Measurements from ENCODE around the gene NTN1.

NTN1 gene

GRCh38 chr17:9228408-9229159, 207.3 kb downstream of the NTN1 start:
- no peaks in the 10 kb centered on the region for H3K79me2 ChIP-seq (ENCODE audit: low read length)
- H3K27me3 ChIP-seq (ENCODE audit: low read depth, low read length) = no peaks in the 10 kb centered on the region
- no peak for TF ChIP-seq EZH2phosphoT487 (IDR thresholded peaks at IDR 0.05; ENCODE audit: low read depth)
- no peak for TF ChIP-seq CTCF (IDR thresholded peaks at IDR 0.05; ENCODE audit: low read depth, low read length)
- H3K9me3 ChIP-seq (ENCODE audit: insufficient read depth, low read length) = no peaks in the 10 kb centered on the region
- H4K20me1 ChIP-seq (ENCODE audit: insufficient read depth, low read length) = no peaks in the 10 kb centered on the region
- H3K36me3 ChIP-seq (replicated peaks; ENCODE audit: low read depth, low read length) = peaks cover 5% of the 10 kb centered on the region
- no peak overlapping the region for H2AFZ ChIP-seq (ENCODE audit: low read depth, low read length)
- H3K4me1 ChIP-seq (ENCODE audit: low read length) = peaks cover 10% of the 10 kb centered on the region
- no peak overlapping the region for H3K4me3 ChIP-seq (ENCODE audit: low read length)
- H3K9ac ChIP-seq (ENCODE audit: low read length) = no peak overlapping the region
- H3K27ac ChIP-seq (ENCODE audit: low read length) = no peak overlapping the region
- H3K4me2 ChIP-seq (ENCODE audit: low read length) = no peak overlapping the region

DNA sequence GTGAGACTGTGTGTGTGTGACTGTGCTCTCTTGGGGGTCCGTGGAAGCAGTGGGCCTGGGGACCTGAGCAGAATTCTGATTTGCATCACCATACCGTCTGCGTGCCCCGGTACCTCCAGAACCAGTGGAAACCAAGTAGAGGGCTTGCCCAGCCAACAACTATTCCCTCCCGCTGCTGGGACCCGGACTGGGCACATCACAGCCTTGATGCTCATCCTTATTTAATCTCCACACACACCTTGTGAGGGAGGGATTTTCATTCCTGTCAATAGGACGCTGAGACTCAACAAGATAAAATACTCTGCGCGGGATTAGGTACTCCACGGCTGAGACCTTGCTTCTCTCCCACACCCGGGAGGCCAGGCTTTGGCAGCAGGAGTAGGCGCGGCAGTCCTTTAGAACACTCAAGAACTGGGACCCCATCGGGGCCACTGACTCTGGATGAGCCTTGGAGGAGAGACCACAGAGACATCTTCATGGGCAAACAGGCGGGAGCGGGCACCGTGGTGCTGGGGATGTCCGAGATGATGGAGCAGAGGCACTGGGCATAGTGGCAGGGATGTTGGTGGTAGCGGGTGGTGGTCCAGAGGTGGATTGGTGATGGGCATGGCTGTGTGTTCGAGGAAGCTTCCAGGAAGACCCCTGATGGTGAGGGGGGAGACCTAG, 208.0 kb downstream of the NTN1 start:
- no peak for TF ChIP-seq EZH2phosphoT487 (IDR thresholded peaks at IDR 0.05; ENCODE audit: low read depth)
- TF ChIP-seq CTCF (IDR thresholded peaks at IDR 0.05; ENCODE audit: low read depth, low read length) = no peak
- no peaks in the 10 kb centered on the region for H3K27me3 ChIP-seq (ENCODE audit: low read depth, low read length)
- peaks cover 10% of the 10 kb centered on the region for H3K4me1 ChIP-seq (ENCODE audit: low read length)
- no peak overlapping the region for H3K9ac ChIP-seq (ENCODE audit: low read length)
- peaks cover 5% of the 10 kb centered on the region for H3K36me3 ChIP-seq (replicated peaks; ENCODE audit: low read depth, low read length)
- no peaks in the 10 kb centered on the region for H3K79me2 ChIP-seq (ENCODE audit: low read length)
- no peaks in the 10 kb centered on the region for H4K20me1 ChIP-seq (ENCODE audit: insufficient read depth, low read length)
- no peak overlapping the region for H3K4me2 ChIP-seq (ENCODE audit: low read length)
- H2AFZ ChIP-seq (ENCODE audit: low read depth, low read length) = no peak overlapping the region
- no peaks in the 10 kb centered on the region for H3K9me3 ChIP-seq (ENCODE audit: insufficient read depth, low read length)
- no peak overlapping the region for H3K27ac ChIP-seq (ENCODE audit: low read length)
- H3K4me3 ChIP-seq (ENCODE audit: low read length) = no peak overlapping the region

DNA sequence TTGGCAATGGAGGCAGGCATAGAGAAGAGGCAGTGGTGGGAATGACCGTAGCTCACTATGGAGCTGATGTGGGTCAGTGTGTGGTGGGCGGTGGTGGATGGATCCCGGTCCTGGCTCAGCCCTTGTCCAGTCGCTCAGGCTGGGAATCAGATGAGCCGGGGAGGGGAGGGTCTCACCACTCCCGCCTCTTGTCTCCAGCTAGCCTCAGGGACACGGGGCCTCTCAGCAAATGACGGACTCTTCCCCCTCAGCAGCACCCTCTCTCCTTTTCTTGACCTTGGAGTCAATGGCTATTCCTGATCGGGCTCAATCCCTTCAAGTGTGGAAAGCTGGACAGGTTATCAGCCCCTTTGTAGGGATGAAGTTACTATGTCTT, 208.5 kb downstream of the NTN1 start:
- Histone ChIP-seq H3K27me3 (ENCODE audit: low read depth, low read length) (no peaks in the 10 kb centered on the region), H3K27ac (ENCODE audit: low read length) (no peak overlapping the region), H4K20me1 (ENCODE audit: insufficient read depth, low read length) (no peaks in the 10 kb centered on the region), H3K9ac (ENCODE audit: low read length) (no peak overlapping the region), H2AFZ (ENCODE audit: low read depth, low read length) (no peak overlapping the region), H3K79me2 (ENCODE audit: low read length) (no peaks in the 10 kb centered on the region), H3K9me3 (ENCODE audit: insufficient read depth, low read length) (no peaks in the 10 kb centered on the region), H3K36me3 (replicated peaks; ENCODE audit: low read depth, low read length) (peaks cover 5% of the 10 kb centered on the region), H3K4me1 (ENCODE audit: low read length) (peaks cover 10% of the 10 kb centered on the region), H3K4me2 (ENCODE audit: low read length) (no peak overlapping the region), H3K4me3 (ENCODE audit: low read length) (no peak overlapping the region)
- no peak for TF ChIP-seq CTCF (IDR thresholded peaks at IDR 0.05; ENCODE audit: low read depth, low read length)

DNA sequence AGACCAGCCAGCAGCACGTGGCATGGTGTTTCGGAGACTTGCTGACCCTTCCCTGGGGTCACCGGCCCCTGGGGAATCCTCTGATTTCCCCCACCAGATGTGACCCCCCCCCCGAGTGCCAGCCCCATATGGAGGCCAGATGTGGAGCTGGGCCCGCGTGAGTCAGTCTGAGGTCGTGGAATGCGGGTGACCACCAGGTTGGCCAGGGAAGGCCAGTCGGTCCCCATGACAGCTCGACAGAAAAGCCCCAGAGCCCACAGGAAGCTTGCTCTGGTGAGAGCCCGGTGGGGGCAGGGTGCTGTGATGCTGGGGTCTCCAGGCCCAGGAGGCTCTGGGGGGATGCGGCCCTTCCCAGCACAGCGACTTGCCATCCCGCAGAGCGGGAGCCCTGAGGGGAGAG, 209.0 kb downstream of the NTN1 start:
- Histone ChIP-seq H2AFZ (ENCODE audit: low read depth, low read length) (no peak overlapping the region), H3K27me3 (ENCODE audit: low read depth, low read length) (no peaks in the 10 kb centered on the region), H3K27ac (ENCODE audit: low read length) (no peak overlapping the region), H3K4me2 (ENCODE audit: low read length) (no peak overlapping the region), H3K4me3 (ENCODE audit: low read length) (no peak overlapping the region), H4K20me1 (ENCODE audit: insufficient read depth, low read length) (no peaks in the 10 kb centered on the region), H3K9ac (ENCODE audit: low read length) (no peak overlapping the region), H3K9me3 (ENCODE audit: insufficient read depth, low read length) (no peaks in the 10 kb centered on the region), H3K79me2 (ENCODE audit: low read length) (no peaks in the 10 kb centered on the region), H3K4me1 (ENCODE audit: low read length) (peaks cover 10% of the 10 kb centered on the region), H3K36me3 (replicated peaks; ENCODE audit: low read depth, low read length) (peaks cover 5% of the 10 kb centered on the region)
- TF ChIP-seq EZH2phosphoT487 (IDR thresholded peaks at IDR 0.05; ENCODE audit: low read depth) (no peak), CTCF (IDR thresholded peaks at IDR 0.05; ENCODE audit: low read depth, low read length) (no peak)

Data from OCI-LY3 (cell line).